Endothelial cell of umbilical vein (primary cell): ENCODE results near the gene EML2. TPM values are rescaled to one million over a fixed set of nuclear protein-coding genes. Genes with fewer than 3 reads are reported as not detected.
"Not testable (repeated sequence)": the region's sequence is repeated elsewhere in the genome, so short reads cannot be mapped to it uniquely, and the experiment has no call there.

Source experiments
- BruUV-seq: library from RNA; stranded (reverse); fragments of 400-500 nt; replicated peaks from 2 replicates; lab custom pipeline; 2021; lab: Mats Ljungman, UMichigan
- CTCF ChIA-PET: fragments of 300-600, 350-600 bp; sonication (Branson Sonifier 250); formaldehyde crosslinking; loops from one replicate; lab custom pipeline; 2021; ENCODE audit warnings: antibody characterized with exemption, inconsistent platforms; lab: Charles Lee
- POLR2A ChIA-PET: fragments of 300-600, 350-600 bp; sonication (Branson Sonifier 250); formaldehyde crosslinking; loops from one replicate; lab custom pipeline; 2021; ENCODE audit warnings: antibody characterized with exemption, inconsistent platforms; lab: Charles Lee
- DNase-seq: peaks from one replicate; pipeline ENCODE4 v3.0.0-alpha.2; 2011; ENCODE audit warnings: low read depth, low spot score
- FAIRE-seq: peaks from 2 replicates; lab custom pipeline; 2011; peaks lifted over from hg19 to GRCh38; lab: Jason Lieb, UNC
- H2AFZ ChIP-seq: 2 replicates; pipeline ENCODE4 v1.6.0; 2012; ENCODE audit warnings: low read depth, low read length, control low read depth, inconsistent platforms
- H3K27ac ChIP-seq: 2 replicates; pipeline ENCODE4 v1.5.1; 2011; ENCODE audit warnings: low read depth, mild to moderate bottlenecking, control low read depth, low read length, moderate library complexity; ENCODE audit not compliant: insufficient read depth
- H3K27me3 ChIP-seq, 2 experiments: 2 replicates each; pipeline versions ENCODE4 v1.6.0 to v1.6.1; 2011; ENCODE audit warnings: low read length in 2 of 2, mixed read lengths in 1 of 2; ENCODE audit not compliant: control insufficient read depth in 2 of 2, insufficient read depth in 2 of 2
- H3K36me3 ChIP-seq, 2 experiments: 2 replicates in 1 of 2; 3 replicates in 1 of 2; pipeline ENCODE4 v1.5.1; 2011; ENCODE audit warnings: low read length in 2 of 2, mild to moderate bottlenecking in 1 of 2, moderate library complexity in 1 of 2; ENCODE audit not compliant: control insufficient read depth in 2 of 2, insufficient read depth in 2 of 2; ENCODE audit errors: extremely low read depth in 1 of 2
- H3K4me1 ChIP-seq: 3 replicates; pipeline ENCODE4 v1.5.1; 2011; ENCODE audit warnings: mild to moderate bottlenecking, low read length; ENCODE audit not compliant: control insufficient read depth, insufficient read depth; ENCODE audit errors: extremely low read depth
- H3K4me2 ChIP-seq: 2 replicates; pipeline ENCODE4 v1.6.1; 2011; ENCODE audit warnings: low read length, control low read depth, mixed read lengths; ENCODE audit not compliant: insufficient read depth
- H3K4me3 ChIP-seq, 3 experiments: fragments of 200-600 bp in 1 of 3; sonication (generic), shearing (Covaris generic) in 1 of 3; replicated peaks in 1 of 3; 2 replicates each; pipeline ENCODE4 v1.5.1; 2011 to 2016; ENCODE audit warnings: control low read depth in 3 of 3, low read length in 3 of 3, mild to moderate bottlenecking in 2 of 3, inconsistent platforms in 1 of 3, low read depth in 1 of 3, moderate library complexity in 1 of 3; ENCODE audit not compliant: insufficient read depth in 1 of 3
- H3K79me2 ChIP-seq: 2 replicates; pipeline ENCODE4 v1.6.0; 2012; ENCODE audit warnings: low read length, inconsistent platforms; ENCODE audit not compliant: control insufficient read depth, insufficient read depth
- H3K9ac ChIP-seq: replicated peaks from 2 replicates; pipeline ENCODE3; 2011; ENCODE audit warnings: low read length, control low read depth; ENCODE audit not compliant: insufficient read depth; ENCODE audit errors: extremely low read depth
- H3K9me1 ChIP-seq: replicated peaks from 3 replicates; pipeline ENCODE4 v1.6.0; 2011; ENCODE audit warnings: mild to moderate bottlenecking, low read length; ENCODE audit not compliant: control insufficient read depth, insufficient read depth; ENCODE audit errors: extremely low read depth
- H3K9me3 ChIP-seq: replicated peaks from 2 replicates; pipeline ENCODE4 v1.5.1; 2012; ENCODE audit warnings: low read length, inconsistent platforms; ENCODE audit not compliant: control insufficient read depth, insufficient read depth
- H4K20me1 ChIP-seq: replicated peaks from 2 replicates; pipeline ENCODE3; 2011; ENCODE audit warnings: mild to moderate bottlenecking, low read length; ENCODE audit not compliant: control insufficient read depth, insufficient read depth; ENCODE audit errors: extremely low read depth
- EZH2 ChIP-seq: IDR thresholded peaks from 2 replicates; pipeline ENCODE4 v1.6.1; 2012; ENCODE audit warnings: borderline replicate concordance, low read depth, mild to moderate bottlenecking, moderate library complexity, low read length, inconsistent platforms; ENCODE audit not compliant: severe bottlenecking
- FOS ChIP-seq: IDR thresholded peaks from 2 replicates; pipeline ENCODE4 v1.6.1; 2011; ENCODE audit warnings: mild to moderate bottlenecking, low read length, moderate library complexity, borderline replicate concordance; ENCODE audit not compliant: insufficient read depth
- GATA2 ChIP-seq: IDR thresholded peaks from 2 replicates; pipeline ENCODE4 v1.7.0; 2011; ENCODE audit warnings: low read depth, mild to moderate bottlenecking, moderate library complexity, mixed read lengths, low read length; ENCODE audit not compliant: insufficient read length, insufficient read depth
- JUN ChIP-seq: IDR thresholded peaks from 2 replicates; pipeline ENCODE4 v1.6.1; 2011; ENCODE audit warnings: borderline replicate concordance, low read depth; ENCODE audit not compliant: insufficient read length, insufficient read depth
- POLR2AphosphoS5 ChIP-seq: IDR thresholded peaks from 2 replicates; pipeline ENCODE4 v1.6.1; 2012; ENCODE audit warnings: low read depth, mild to moderate bottlenecking, control low read depth, low read length, moderate library complexity; ENCODE audit not compliant: insufficient read depth
- dilution Hi-C: fragments of 300-500 bp; cut with MboI; formaldehyde crosslinking; loops from one replicate; pipeline ENCODE4 v1.15.0; 2019; ENCODE audit warnings: low sequenced_read_pairs; ENCODE audit not compliant: extremely low pct_ligation_motif_present
- intact Hi-C: fragments of 100-400 bp; cut with micrococcal nuclease; formaldehyde crosslinking; loops from one replicate; pipeline ENCODE4 v1.10.0; 2022
- polyA plus RNA-seq, 4 experiments: library from polyadenylated mRNA; depleted of rRNA in 3 of 4; stranded (reverse) in 3 of 4; unstranded in 1 of 4; fragments of >200 nt; gene quantifications; 2 replicates each; pipeline versions ENCODE4 v1.2.1 to v1.2.3, GENCODE V29; 2011 to 2012; ENCODE audit warnings: missing spikeins in 1 of 4
- total RNA-seq: library from RNA; stranded (reverse); gene quantifications from 2 replicates; pipeline ENCODE4 v1.2.3, GENCODE V29; 2021
- TF ChIP-seq, protein P1 (sequence below): IDR thresholded peaks from 2 replicates; pipeline ENCODE4 v1.6.1; 2011; ENCODE audit not compliant: insufficient read depth, insufficient read length
- TF ChIP-seq, protein P2 (sequence below), 2 donors: IDR thresholded peaks; 1 replicate in 1 of 2; 2 replicates in 1 of 2; pipeline ENCODE4 v1.5.1; 2011; ENCODE audit warnings: low read length in 2 of 2, mild to moderate bottlenecking in 2 of 2, moderate library complexity in 2 of 2, control low read depth in 1 of 2, inconsistent platforms in 1 of 2, low read depth in 1 of 2; ENCODE audit not compliant: insufficient read depth in 1 of 2; ENCODE audit errors: extremely low read depth in 1 of 2

The EML2 gene
- total and polyA plus RNA-seq, 2 donors (not counting 3 experiments of a cell fraction or from before 2014, with no cell fraction given), result 23.3 to 28.9 TPM

DNA sequence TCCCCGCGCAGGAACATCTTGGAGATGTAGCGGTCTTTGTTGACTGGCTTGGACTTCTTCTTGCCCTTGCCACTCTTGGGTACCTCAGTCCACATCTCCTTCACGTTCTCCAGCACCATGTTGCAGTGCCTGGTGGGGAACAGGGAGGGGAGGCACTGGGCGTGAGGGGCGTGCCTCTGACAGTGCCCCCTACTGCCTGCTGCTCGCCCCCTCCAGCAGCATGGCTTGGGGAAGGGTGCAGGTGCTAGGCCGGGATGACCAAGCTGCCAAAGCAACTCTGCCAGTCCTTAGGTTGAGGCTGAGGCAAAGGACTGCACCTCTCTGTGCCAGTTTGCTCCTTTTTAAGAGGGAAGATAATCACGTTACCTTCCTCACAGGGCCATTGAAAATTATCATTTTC lies 48.4 kb upstream of the EML2 start:
- no peak for DNase-seq
- no peaks in the 10 kb centered on the region for H3K27me3 ChIP-seq
- dilution Hi-C loops, result no loop called here
- no peak overlapping the region for H3K4me2 ChIP-seq
- ChIA-PET CTCF (no interaction called here), POLR2A (no interaction called here)
- no peak overlapping the region for H3K27ac ChIP-seq
- peaks cover 4 to 26% of the 10 kb centered on the region in 2 experiments for H3K36me3 ChIP-seq
- H3K9me3 ChIP-seq, result no peaks in the 10 kb centered on the region
- no peak overlapping the region for H3K4me3 ChIP-seq
- BruUV-seq, result no TSS peak
- TF ChIP-seq POLR2AphosphoS5 (no peak), GATA2 (no peak), EZH2 (no peak), JUN (no peak), FOS (no peak)
- TF ChIP-seq, protein P1, sequence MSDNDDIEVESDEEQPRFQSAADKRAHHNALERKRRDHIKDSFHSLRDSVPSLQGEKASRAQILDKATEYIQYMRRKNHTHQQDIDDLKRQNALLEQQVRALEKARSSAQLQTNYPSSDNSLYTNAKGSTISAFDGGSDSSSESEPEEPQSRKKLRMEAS, result no peak
- TF ChIP-seq, protein P2, sequence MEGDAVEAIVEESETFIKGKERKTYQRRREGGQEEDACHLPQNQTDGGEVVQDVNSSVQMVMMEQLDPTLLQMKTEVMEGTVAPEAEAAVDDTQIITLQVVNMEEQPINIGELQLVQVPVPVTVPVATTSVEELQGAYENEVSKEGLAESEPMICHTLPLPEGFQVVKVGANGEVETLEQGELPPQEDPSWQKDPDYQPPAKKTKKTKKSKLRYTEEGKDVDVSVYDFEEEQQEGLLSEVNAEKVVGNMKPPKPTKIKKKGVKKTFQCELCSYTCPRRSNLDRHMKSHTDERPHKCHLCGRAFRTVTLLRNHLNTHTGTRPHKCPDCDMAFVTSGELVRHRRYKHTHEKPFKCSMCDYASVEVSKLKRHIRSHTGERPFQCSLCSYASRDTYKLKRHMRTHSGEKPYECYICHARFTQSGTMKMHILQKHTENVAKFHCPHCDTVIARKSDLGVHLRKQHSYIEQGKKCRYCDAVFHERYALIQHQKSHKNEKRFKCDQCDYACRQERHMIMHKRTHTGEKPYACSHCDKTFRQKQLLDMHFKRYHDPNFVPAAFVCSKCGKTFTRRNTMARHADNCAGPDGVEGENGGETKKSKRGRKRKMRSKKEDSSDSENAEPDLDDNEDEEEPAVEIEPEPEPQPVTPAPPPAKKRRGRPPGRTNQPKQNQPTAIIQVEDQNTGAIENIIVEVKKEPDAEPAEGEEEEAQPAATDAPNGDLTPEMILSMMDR (IDR thresholded peaks at IDR 0.05; ENCODE audit: extremely low read depth in 1 of 2, insufficient read depth in 1 of 2, low read depth in 1 of 2, low read length in 2 of 2), result no peak
- H3K79me2 ChIP-seq, result peaks cover 22% of the 10 kb centered on the region
- no peak for FAIRE-seq
- intact Hi-C loops, result no loop called here
- H4K20me1 ChIP-seq, result no peaks in the 10 kb centered on the region
- no peak overlapping the region for H3K9ac ChIP-seq
- H3K9me1 ChIP-seq, result no peaks in the 10 kb centered on the region
- H2AFZ ChIP-seq, result no peak overlapping the region
- peaks cover 5% of the 10 kb centered on the region for H3K4me1 ChIP-seq

DNA sequence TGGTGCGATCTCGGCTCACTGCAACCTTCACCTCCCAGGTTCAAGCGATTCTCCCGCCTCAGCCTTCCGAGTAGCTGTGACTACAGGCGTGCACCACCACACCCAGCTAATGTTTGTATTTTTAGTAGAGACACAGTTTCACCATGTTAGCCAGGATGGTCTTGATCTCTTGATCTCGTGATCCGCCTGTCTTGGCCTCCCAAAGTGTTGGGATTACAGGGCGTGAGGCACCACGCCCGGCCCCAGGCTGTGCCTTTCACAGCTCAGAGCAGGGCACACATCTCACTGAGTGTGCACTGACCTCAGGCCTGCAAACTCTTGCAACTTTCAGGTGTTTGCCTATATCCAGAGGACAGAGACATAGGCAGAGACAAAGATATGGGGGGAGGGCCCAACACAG lies 45.8 kb upstream of the EML2 start:
- POLR2A ChIA-PET, H3K4me2 ChIP-seq, H3K9me3 ChIP-seq, H3K27ac ChIP-seq, H3K4me1 ChIP-seq, H2AFZ ChIP-seq, DNase-seq, FAIRE-seq, BruUV-seq, intact Hi-C loops, H3K79me2 ChIP-seq, dilution Hi-C loops, H3K9me1 ChIP-seq, H3K9ac ChIP-seq, H3K27me3 ChIP-seq, H4K20me1 ChIP-seq, H3K4me3 ChIP-seq: not testable (repeated sequence)
- CTCF ChIA-PET, result interaction anchor here (0.9 kb wide), 1 partner anchor 8 kb away, joined by 4 read pairs; no protein-coding TSS in a partner anchor
- peaks cover 4 to 26% of the 10 kb centered on the region in 2 experiments for H3K36me3 ChIP-seq
